ENCODE results near the gene HSF4. TPM values are rescaled to one million over a fixed set of nuclear protein-coding genes. Genes with fewer than 3 reads are reported as not detected.

Gene HSF4
- total and polyA plus RNA-seq, 4 donors, result 5.1 to 62.5 (median 21.0) TPM

DNA sequence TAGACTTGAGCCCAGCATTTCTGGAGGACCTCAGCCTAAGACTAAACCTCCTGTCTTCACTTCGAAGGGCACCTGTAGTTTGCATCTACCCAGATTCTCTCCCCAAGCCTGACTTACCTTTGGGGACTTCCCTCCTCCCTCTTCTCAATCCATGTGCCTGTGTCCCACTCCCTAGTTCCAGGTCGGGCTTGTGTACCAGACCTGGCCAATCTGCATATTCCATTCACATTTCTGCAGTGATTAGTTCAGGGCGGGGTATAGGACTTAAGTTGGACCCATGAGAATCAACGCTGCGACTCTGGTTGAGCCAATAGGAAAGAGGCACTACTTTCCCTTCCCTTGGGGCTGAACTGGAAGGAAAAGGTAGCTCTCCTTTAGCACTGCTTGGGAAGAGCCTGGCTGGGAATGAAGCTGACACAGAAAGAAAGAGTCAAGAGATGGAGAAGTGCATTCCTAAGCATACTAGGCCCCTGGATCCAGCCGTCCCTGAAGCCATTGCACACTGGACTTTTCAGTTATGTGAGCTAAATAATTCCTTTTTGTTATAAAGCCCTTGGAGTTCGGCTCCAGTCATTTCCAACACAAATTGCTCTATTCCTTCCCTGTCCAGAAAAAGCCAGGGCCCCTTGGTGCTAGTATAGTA, 7.3 kb upstream of the HSF4 start:
- H3K4me3 ChIP-seq, result no peak overlapping the region
- no peaks in the 10 kb centered on the region for H3K36me3 ChIP-seq (ENCODE audit: control insufficient read depth in 4 of 4, insufficient read depth in 4 of 4, low read length in 4 of 4)
- H3K9ac ChIP-seq (ENCODE audit: insufficient read depth in 1 of 2, low read length in 2 of 2), result no peak overlapping the region
- ATAC-seq (ENCODE audit: insufficient read depth, low FRiP score) (no peak), DNase-seq (no peak)
- no peak overlapping the region for H3K27ac ChIP-seq (ENCODE audit: low read depth in 1 of 2, low read length in 1 of 2)
- TF ChIP-seq, protein P1, sequence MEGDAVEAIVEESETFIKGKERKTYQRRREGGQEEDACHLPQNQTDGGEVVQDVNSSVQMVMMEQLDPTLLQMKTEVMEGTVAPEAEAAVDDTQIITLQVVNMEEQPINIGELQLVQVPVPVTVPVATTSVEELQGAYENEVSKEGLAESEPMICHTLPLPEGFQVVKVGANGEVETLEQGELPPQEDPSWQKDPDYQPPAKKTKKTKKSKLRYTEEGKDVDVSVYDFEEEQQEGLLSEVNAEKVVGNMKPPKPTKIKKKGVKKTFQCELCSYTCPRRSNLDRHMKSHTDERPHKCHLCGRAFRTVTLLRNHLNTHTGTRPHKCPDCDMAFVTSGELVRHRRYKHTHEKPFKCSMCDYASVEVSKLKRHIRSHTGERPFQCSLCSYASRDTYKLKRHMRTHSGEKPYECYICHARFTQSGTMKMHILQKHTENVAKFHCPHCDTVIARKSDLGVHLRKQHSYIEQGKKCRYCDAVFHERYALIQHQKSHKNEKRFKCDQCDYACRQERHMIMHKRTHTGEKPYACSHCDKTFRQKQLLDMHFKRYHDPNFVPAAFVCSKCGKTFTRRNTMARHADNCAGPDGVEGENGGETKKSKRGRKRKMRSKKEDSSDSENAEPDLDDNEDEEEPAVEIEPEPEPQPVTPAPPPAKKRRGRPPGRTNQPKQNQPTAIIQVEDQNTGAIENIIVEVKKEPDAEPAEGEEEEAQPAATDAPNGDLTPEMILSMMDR (IDR thresholded peaks at IDR 0.05; ENCODE audit: control extremely low read depth, extremely low read depth), result no peak
- H3K9me3 ChIP-seq (ENCODE audit: control insufficient read depth in 4 of 4, insufficient read depth in 3 of 4, low read length in 3 of 4), result no peaks in the 10 kb centered on the region
- peaks cover 0 to 31% (median 3%) of the 10 kb centered on the region in 5 donors for H3K4me1 ChIP-seq (ENCODE audit: control insufficient read depth in 5 of 5, insufficient read depth in 5 of 5, low read length in 5 of 5)
- 76% methylated on average over 7 of the region's 7 CpGs for WGBS, 2 donors
- H3K27me3 ChIP-seq (ENCODE audit: control insufficient read depth in 3 of 3, insufficient read depth in 3 of 3, low read length in 2 of 3), result peaks cover 0 to 62% (median 58%) of the 10 kb centered on the region in 3 donors

DNA sequence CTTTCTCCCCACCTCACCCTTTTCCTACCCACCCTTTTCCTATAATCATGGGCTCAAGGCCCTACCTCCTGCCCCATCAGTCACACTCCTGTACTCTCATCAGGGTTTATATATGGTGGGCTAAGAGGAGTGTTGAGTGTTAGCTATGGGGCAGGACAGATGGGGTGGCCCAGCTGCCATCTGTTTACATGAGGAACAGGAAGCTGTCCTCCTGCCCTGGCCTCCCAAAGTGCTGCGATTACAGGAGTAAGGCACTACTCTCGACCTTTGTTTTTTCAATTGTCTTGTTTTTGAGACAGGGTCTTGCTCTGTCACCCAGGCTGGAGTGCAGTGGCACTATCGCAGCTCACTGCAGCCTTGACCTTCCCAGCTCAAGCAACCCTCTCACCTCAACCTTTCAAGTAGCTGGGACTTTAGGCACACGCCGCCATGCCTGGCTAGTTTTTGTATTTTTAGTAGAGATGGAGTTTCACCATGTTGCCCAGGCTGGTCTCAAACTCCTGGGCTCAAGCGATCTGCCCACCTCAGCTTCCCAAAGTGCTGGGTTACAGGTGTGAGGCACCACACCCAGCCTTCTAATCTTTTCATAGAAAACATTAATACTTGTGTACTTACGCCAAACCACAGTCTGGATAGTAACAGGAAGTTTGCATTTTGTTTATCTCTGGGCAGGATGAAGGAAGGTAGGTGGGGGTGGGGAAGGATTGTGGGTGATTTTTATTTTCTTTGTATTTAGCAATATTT, 6.5 kb upstream of the HSF4 start:
- Histone ChIP-seq H3K4me1 (ENCODE audit: control insufficient read depth in 5 of 5, insufficient read depth in 5 of 5, low read length in 5 of 5) (peaks cover 0 to 32% (median 5%) of the 10 kb centered on the region in 5 donors), H3K27me3 (ENCODE audit: control insufficient read depth in 3 of 3, insufficient read depth in 3 of 3, low read length in 2 of 3) (peaks cover 0 to 67% (median 61%) of the 10 kb centered on the region in 3 donors), H3K9ac (ENCODE audit: insufficient read depth in 1 of 2, low read length in 2 of 2) (no peak overlapping the region), H3K9me3 (ENCODE audit: control insufficient read depth in 4 of 4, insufficient read depth in 3 of 4, low read length in 3 of 4) (peaks cover 0 to 2% (median 0%) of the 10 kb centered on the region in 4 donors), H3K27ac (ENCODE audit: low read depth in 1 of 2, low read length in 1 of 2) (no peak overlapping the region), H3K36me3 (ENCODE audit: control insufficient read depth in 4 of 4, insufficient read depth in 4 of 4, low read length in 4 of 4) (peaks cover 0 to 2% (median 0%) of the 10 kb centered on the region in 4 donors), H3K4me3 (no peak overlapping the region)
- 73 to 76% methylated on average over 7 of the region's 7 CpGs for WGBS, 2 donors
- TF ChIP-seq, protein P1 (IDR thresholded peaks at IDR 0.05; ENCODE audit: control extremely low read depth, extremely low read depth), result no peak
- no peak for ATAC-seq (ENCODE audit: insufficient read depth, low FRiP score)
- no peak for DNase-seq

DNA sequence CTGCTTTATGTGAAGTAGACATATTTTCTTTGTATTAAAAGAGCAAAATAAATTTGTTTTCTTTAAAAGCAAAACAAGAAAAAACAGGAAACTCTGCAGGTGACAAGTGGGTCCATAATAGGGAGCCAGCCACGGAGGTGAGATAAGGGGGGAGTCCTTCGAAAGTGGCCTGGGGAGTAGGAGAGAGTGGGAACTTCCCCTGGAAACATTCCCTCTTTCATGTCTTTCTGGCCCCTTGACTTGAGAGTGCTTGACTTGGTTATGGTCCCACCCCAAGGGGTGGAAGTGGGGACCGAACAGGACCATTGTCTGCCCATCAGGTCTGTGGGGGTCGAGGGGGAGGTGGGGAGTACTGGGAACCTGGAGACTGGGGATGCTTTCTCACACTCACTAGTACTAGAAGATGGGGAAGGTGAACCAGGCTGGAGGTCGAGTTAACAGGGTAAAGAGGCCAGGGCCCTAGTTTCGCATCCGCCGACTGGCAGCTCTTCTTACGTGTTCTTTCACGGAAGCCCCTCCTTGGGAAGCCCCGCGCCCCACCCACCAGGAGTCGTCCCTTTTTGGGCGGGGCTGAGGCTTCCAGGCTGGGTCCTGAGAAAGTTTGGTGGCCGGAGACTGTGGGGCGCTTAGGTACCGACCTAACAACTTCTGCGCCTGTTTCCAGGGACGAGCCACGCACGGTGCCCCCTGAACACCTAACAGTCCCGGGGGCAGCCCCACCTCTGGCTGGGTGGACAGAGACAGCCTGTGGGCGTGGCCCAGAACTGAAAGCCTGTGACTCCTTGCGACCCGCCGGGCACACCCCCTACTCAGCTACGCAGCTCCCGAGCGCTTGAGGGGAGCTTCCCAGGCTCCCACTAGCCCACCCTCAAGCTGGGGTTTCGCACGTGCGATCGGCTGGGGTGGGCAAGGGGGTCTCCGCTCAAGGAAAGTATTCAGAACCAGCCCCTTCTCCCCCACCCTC, 5.6 kb upstream of the HSF4 start:
- no peak for DNase-seq
- Histone ChIP-seq H3K27me3 (ENCODE audit: control insufficient read depth in 3 of 3, insufficient read depth in 3 of 3, low read length in 2 of 3) (peaks cover 0 to 68% (median 66%) of the 10 kb centered on the region in 3 donors), H3K36me3 (ENCODE audit: control insufficient read depth in 4 of 4, insufficient read depth in 4 of 4, low read length in 4 of 4) (peaks cover 0 to 5% (median 0%) of the 10 kb centered on the region in 4 donors), H3K9ac (ENCODE audit: insufficient read depth in 1 of 2, low read length in 2 of 2) (no peak overlapping the region), H3K9me3 (ENCODE audit: control insufficient read depth in 4 of 4, insufficient read depth in 3 of 4, low read length in 3 of 4) (peaks cover 0 to 2% (median 0%) of the 10 kb centered on the region in 4 donors), H3K4me1 (ENCODE audit: control insufficient read depth in 5 of 5, insufficient read depth in 5 of 5, low read length in 5 of 5) (peaks cover 0 to 41% (median 12%) of the 10 kb centered on the region in 5 donors), H3K27ac (ENCODE audit: low read depth in 1 of 2, low read length in 1 of 2) (peak overlapping the region; percentile 84 to 90), H3K4me3 (peak overlapping the region; percentile 82)
- peak; percentile 2 for ATAC-seq (ENCODE audit: insufficient read depth, low FRiP score)
- TF ChIP-seq, protein P1 (IDR thresholded peaks at IDR 0.05; ENCODE audit: control extremely low read depth, extremely low read depth), result no peak
- 6 to 7% methylated on average over 34 of the region's 34 CpGs for WGBS, 2 donors

Measured in lung (tissue), 12 donors.